Mesenchymal stem cell (in vitro differentiated cells and primary cell): ENCODE measurements around the gene SPRTN.

ENCODE experiments used
- DNase-seq: peaks from one replicate; pipeline ENCODE4 v3.0.0-alpha.2; 2013
- H2AFZ ChIP-seq: one replicate; pipeline ENCODE4 v1.6.1; 2013; ENCODE audit warnings: low read depth, mild to moderate bottlenecking, control low read depth, inconsistent platforms, low read length, moderate library complexity
- H2AK5ac ChIP-seq: 2 replicates; pipeline ENCODE4 v1.6.1; 2013; ENCODE audit warnings: low read length, moderate library complexity, mild to moderate bottlenecking, inconsistent platforms; ENCODE audit not compliant: severe bottlenecking
- H2BK120ac ChIP-seq: one replicate; pipeline ENCODE4 v1.6.1; 2013; ENCODE audit warnings: low read depth, mild to moderate bottlenecking, inconsistent platforms, low read length, moderate library complexity
- H2BK12ac ChIP-seq, 2 experiments: one replicate each; pipeline ENCODE4 v1.6.1; 2013; ENCODE audit warnings: inconsistent platforms in 2 of 2, low read length in 2 of 2, mild to moderate bottlenecking in 2 of 2, moderate library complexity in 2 of 2, control low read depth in 1 of 2
- H2BK15ac ChIP-seq: one replicate; pipeline ENCODE4 v1.6.1; 2013; ENCODE audit warnings: mild to moderate bottlenecking, low read depth, inconsistent platforms; ENCODE audit not compliant: poor library complexity, severe bottlenecking
- H2BK5ac ChIP-seq: 2 replicates; pipeline ENCODE4 v1.6.1; 2013; ENCODE audit warnings: low read depth, mild to moderate bottlenecking, low read length, control low read depth, inconsistent platforms; ENCODE audit not compliant: poor library complexity, severe bottlenecking
- H3K14ac ChIP-seq, 2 experiments: one replicate each; pipeline ENCODE4 v1.6.1; 2013; ENCODE audit warnings: inconsistent platforms in 2 of 2, low read length in 2 of 2, control low read depth in 1 of 2, mild to moderate bottlenecking in 1 of 2, moderate library complexity in 1 of 2
- H3K18ac ChIP-seq, 2 experiments: one replicate each; pipeline ENCODE4 v1.6.1; 2013; ENCODE audit warnings: inconsistent platforms in 2 of 2, low read length in 2 of 2, control low read depth in 1 of 2, low read depth in 1 of 2, mild to moderate bottlenecking in 1 of 2
- H3K23ac ChIP-seq, 2 experiments: one replicate each; pipeline ENCODE4 v1.6.1; 2013; ENCODE audit warnings: inconsistent platforms in 2 of 2, low read length in 2 of 2, mild to moderate bottlenecking in 2 of 2, moderate library complexity in 2 of 2, control low read depth in 1 of 2
- H3K27ac ChIP-seq: 2 replicates; pipeline ENCODE4 v1.5.1; 2013; ENCODE audit warnings: mild to moderate bottlenecking, moderate library complexity, low read length, control low read depth, inconsistent platforms; ENCODE audit not compliant: poor library complexity, severe bottlenecking
- H3K27me3 ChIP-seq, 2 experiments: 2 replicates each; pipeline versions ENCODE4 v1.6.1 to v1.7.0; 2013; ENCODE audit warnings: low read length in 2 of 2, mild to moderate bottlenecking in 2 of 2, moderate library complexity in 2 of 2, control low read depth in 1 of 2, inconsistent platforms in 1 of 2; ENCODE audit not compliant: control insufficient read depth in 1 of 2, insufficient read depth in 1 of 2
- H3K36me3 ChIP-seq, 2 experiments: 2 replicates each; pipeline versions ENCODE4 v1.6.1 to v1.7.0; 2013; ENCODE audit warnings: low read length in 2 of 2, control low read depth in 1 of 2, inconsistent platforms in 1 of 2, low read depth in 1 of 2, mild to moderate bottlenecking in 1 of 2; ENCODE audit not compliant: insufficient read depth in 2 of 2, control insufficient read depth in 1 of 2
- H3K4ac ChIP-seq, 2 experiments: one replicate each; pipeline ENCODE4 v1.6.1; 2013; ENCODE audit warnings: inconsistent platforms in 2 of 2, low read length in 2 of 2, mild to moderate bottlenecking in 2 of 2, moderate library complexity in 2 of 2, control low read depth in 1 of 2, low read depth in 1 of 2
- H3K4me1 ChIP-seq: 2 replicates; pipeline ENCODE4 v1.6.1; 2013; ENCODE audit warnings: low read depth, low read length, control low read depth; ENCODE audit not compliant: control insufficient read depth, insufficient read depth
- H3K4me2 ChIP-seq: 2 replicates; pipeline ENCODE4 v1.6.1; 2013; ENCODE audit warnings: low read length, mild to moderate bottlenecking, inconsistent platforms; ENCODE audit not compliant: poor library complexity, severe bottlenecking
- H3K4me3 ChIP-seq, 2 experiments: 2 replicates each; pipeline versions ENCODE4 v1.5.1 to v1.7.0; 2013; ENCODE audit warnings: low read length in 2 of 2, mild to moderate bottlenecking in 2 of 2, control low read depth in 1 of 2, low read depth in 1 of 2; ENCODE audit not compliant: insufficient read depth in 1 of 2
- H3K79me1 ChIP-seq: replicated peaks from 2 replicates; pipeline ENCODE4 v1.6.1; 2013; ENCODE audit warnings: mild to moderate bottlenecking, control low read depth, low read length, inconsistent platforms; ENCODE audit not compliant: poor library complexity, severe bottlenecking
- H3K9ac ChIP-seq: 2 replicates; pipeline ENCODE4 v1.7.0; 2013; ENCODE audit warnings: mild to moderate bottlenecking, low read length, moderate library complexity
- H3K9me3 ChIP-seq: 2 replicates; pipeline ENCODE4 v1.7.0; 2013; ENCODE audit warnings: mild to moderate bottlenecking, low read length; ENCODE audit not compliant: control insufficient read depth
- H4K8ac ChIP-seq: one replicate; pipeline ENCODE4 v1.6.1; 2013; ENCODE audit warnings: inconsistent platforms, mild to moderate bottlenecking, low read length, moderate library complexity
- H4K91ac ChIP-seq: one replicate; pipeline ENCODE4 v1.6.1; 2013; ENCODE audit warnings: mild to moderate bottlenecking, low read length, inconsistent platforms
- WGBS: methylation state at CpG from one replicate; pipeline ENCODE4 v1.1.7; 2013; ENCODE audit warnings: mixed read lengths; 5-methylcytosine and 5-hydroxymethylcytosine counted together

The SPRTN gene

GRCh38 chr1:231357187-231357772 is 19.2 kb downstream of the SPRTN start:
- Histone ChIP-seq H3K14ac (no peak overlapping the region), H2BK120ac (no peak overlapping the region), H4K91ac (no peak overlapping the region), H2AK5ac (no peak overlapping the region), H3K27me3 (no peaks in the 10 kb centered on the region), H3K9ac (peak overlapping the region; percentile 14), H4K8ac (no peak overlapping the region), H3K4me3 (no peak overlapping the region), H3K36me3 (peaks cover 3 to 22% of the 10 kb centered on the region in 2 experiments), H3K4me2 (no peak overlapping the region), H2BK5ac (no peak overlapping the region), H3K9me3 (no peaks in the 10 kb centered on the region), H3K4me1 (no peaks in the 10 kb centered on the region), H3K27ac (no peak overlapping the region), H2BK12ac (no peak overlapping the region), H3K18ac (no peak overlapping the region), H2AFZ (no peak overlapping the region), H3K79me1 (peaks cover 21% of the 10 kb centered on the region), H3K23ac (no peak overlapping the region), H2BK15ac (no peak overlapping the region), H3K4ac (no peak overlapping the region)
- no peak for DNase-seq
- WGBS: 95% methylated on average over 6 of the region's 10 CpGs

GRCh38 chr1:231357831-231358354 is 19.8 kb downstream of the SPRTN start:
- Histone ChIP-seq H3K36me3 (peaks cover 3 to 16% of the 10 kb centered on the region in 2 experiments), H2BK15ac (no peak overlapping the region), H3K4me3 (no peak overlapping the region), H3K14ac (no peak overlapping the region), H4K91ac (no peak overlapping the region), H2BK120ac (no peak overlapping the region), H3K23ac (no peak overlapping the region), H3K9me3 (no peaks in the 10 kb centered on the region), H3K4ac (no peak overlapping the region), H2AK5ac (no peak overlapping the region), H2BK12ac (no peak overlapping the region), H3K79me1 (peaks cover 19% of the 10 kb centered on the region), H2AFZ (no peak overlapping the region), H3K9ac (peak overlapping the region; percentile 37), H3K4me1 (no peaks in the 10 kb centered on the region), H2BK5ac (no peak overlapping the region), H3K27ac (no peak overlapping the region), H3K27me3 (no peaks in the 10 kb centered on the region), H4K8ac (no peak overlapping the region), H3K4me2 (no peak overlapping the region), H3K18ac (no peak overlapping the region)
- peak; percentile 78 for DNase-seq
- 3% methylated on average over 3 of the region's 4 CpGs for WGBS

GRCh38 chr1:231359113-231359512 is 21.0 kb downstream of the SPRTN start:
- no peaks in the 10 kb centered on the region for H3K9me3 ChIP-seq

DNA sequence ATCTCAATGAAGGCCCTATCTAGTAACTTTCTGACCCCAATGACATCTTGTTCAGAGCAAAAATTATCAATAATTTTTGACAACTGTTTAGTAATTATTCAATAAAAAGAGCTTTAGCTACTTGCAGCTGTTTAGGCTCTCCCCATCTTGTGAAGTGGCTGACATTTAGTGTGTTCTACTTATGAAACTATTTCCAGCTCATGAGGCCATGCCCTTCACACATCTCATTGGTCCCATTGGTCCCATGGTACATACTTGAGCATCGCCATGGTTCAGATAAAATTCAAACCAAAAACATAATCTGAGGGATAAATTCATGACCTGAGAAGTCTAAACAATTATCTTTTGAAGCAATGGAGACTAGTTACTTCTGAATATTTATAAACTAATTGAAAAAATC is 24.2 kb downstream of the SPRTN start:
- H3K14ac ChIP-seq: no peak overlapping the region
- no peak overlapping the region for H2BK12ac ChIP-seq

More at GRCh38 chr1:231359113-231359512, 21.0 kb downstream of the SPRTN start:
- Histone ChIP-seq H2BK120ac (no peak overlapping the region), H3K18ac (no peak overlapping the region), H3K4me1 (no peaks in the 10 kb centered on the region), H3K4ac (no peak overlapping the region), H2BK12ac (no peak overlapping the region), H3K23ac (no peak overlapping the region), H2BK15ac (no peak overlapping the region), H3K27me3 (no peaks in the 10 kb centered on the region), H2BK5ac (no peak overlapping the region), H3K14ac (no peak overlapping the region), H3K27ac (no peak overlapping the region), H4K91ac (no peak overlapping the region), H4K8ac (no peak overlapping the region), H2AFZ (no peak overlapping the region), H3K4me3 (no peak overlapping the region), H3K36me3 (peaks cover 3 to 16% of the 10 kb centered on the region in 2 experiments), H2AK5ac (no peak overlapping the region), H3K9ac (peak overlapping the region; percentile 32), H3K4me2 (no peak overlapping the region), H3K79me1 (peaks cover 19% of the 10 kb centered on the region)
- DNase-seq: peak; percentile 78
- WGBS: 71% methylated on average over 5 of the region's 6 CpGs

More for the DNA sequence above, 24.2 kb downstream of the SPRTN start:
- Histone ChIP-seq H3K23ac (no peak overlapping the region), H3K18ac (no peak overlapping the region), H3K4me2 (no peak overlapping the region), H3K27me3 (no peaks in the 10 kb centered on the region), H3K79me1 (peaks cover 23% of the 10 kb centered on the region), H2AFZ (no peak overlapping the region), H2AK5ac (no peak overlapping the region), H2BK5ac (no peak overlapping the region), H3K9ac (no peak overlapping the region), H3K4ac (no peak overlapping the region), H3K9me3 (no peaks in the 10 kb centered on the region), H4K8ac (no peak overlapping the region), H3K27ac (no peak overlapping the region), H3K4me3 (no peak overlapping the region), H3K4me1 (no peaks in the 10 kb centered on the region), H4K91ac (no peak overlapping the region), H2BK15ac (no peak overlapping the region), H2BK120ac (no peak overlapping the region), H3K36me3 (peaks cover 5 to 43% of the 10 kb centered on the region in 2 experiments)
- WGBS: 100% methylated on average over 1 of the region's 1 CpG
- no peak for DNase-seq
